MM.1S (cell line): ENCODE results near the gene POFUT2.

Experiments
- DNase-seq: peaks from one replicate; pipeline ENCODE4 v3.0.0-alpha.2; 2015
- H2AFZ ChIP-seq: fragments of 300-600 bp; sonication (generic); 2 replicates; pipeline ENCODE4 v1.6.0; 2016; ENCODE audit warnings: antibody characterized with exemption, low read length
- H3F3A ChIP-seq: fragments of 300-600 bp; sonication (generic); 2 replicates; pipeline ENCODE4 v1.6.1; 2016; ENCODE audit warnings: mild to moderate bottlenecking, antibody characterized with exemption, low read length, moderate library complexity, mixed read lengths; ENCODE audit not compliant: insufficient read depth
- H3K27ac ChIP-seq: fragments of 300-600 bp; sonication (generic); 2 replicates; pipeline ENCODE4 v1.5.1; 2016; ENCODE audit warnings: mild to moderate bottlenecking, low read length
- H3K27me3 ChIP-seq: fragments of 300-600 bp; sonication (generic); replicated peaks from 2 replicates; pipeline ENCODE4 v1.6.0; 2016; ENCODE audit warnings: low read length; ENCODE audit not compliant: insufficient read depth
- H3K36me3 ChIP-seq: fragments of 300-600 bp; sonication (generic); replicated peaks from 2 replicates; pipeline ENCODE4 v1.6.1; 2016; ENCODE audit warnings: mild to moderate bottlenecking, low read length, mixed read lengths; ENCODE audit not compliant: insufficient read depth
- H3K4me1 ChIP-seq: fragments of 300-600 bp; sonication (generic); 2 replicates; pipeline ENCODE4 v1.6.1; 2016; ENCODE audit warnings: low read length, mixed read lengths
- H3K4me2 ChIP-seq: fragments of 300-600 bp; sonication (generic); 2 replicates; pipeline ENCODE4 v1.6.0; 2016; ENCODE audit warnings: low read depth, low read length
- H3K4me3 ChIP-seq: fragments of 300-600 bp; sonication (generic); 2 replicates; pipeline ENCODE4 v1.5.1; 2016; ENCODE audit warnings: low read length, mixed read lengths
- H3K79me2 ChIP-seq: fragments of 300-600 bp; sonication (generic); 2 replicates; pipeline ENCODE4 v1.6.1; 2016; ENCODE audit warnings: mixed run types, low read length, mixed read lengths
- H3K9ac ChIP-seq: fragments of 300-600 bp; sonication (generic); 2 replicates; pipeline ENCODE4 v1.6.1; 2016; ENCODE audit warnings: low read length, mixed read lengths
- H3K9me2 ChIP-seq: fragments of 300-600 bp; sonication (generic); replicated peaks from 2 replicates; pipeline ENCODE4 v1.6.1; 2016; ENCODE audit warnings: mild to moderate bottlenecking, low read length, mixed read lengths; ENCODE audit not compliant: insufficient read depth
- H3K9me3 ChIP-seq: fragments of 300-600 bp; sonication (generic); replicated peaks from 2 replicates; pipeline ENCODE4 v1.6.1; 2016; ENCODE audit warnings: mild to moderate bottlenecking, low read length, mixed read lengths; ENCODE audit not compliant: insufficient read depth
- H4K20me1 ChIP-seq: fragments of 300-600 bp; sonication (generic); 2 replicates; pipeline ENCODE4 v1.6.1; 2016; ENCODE audit warnings: mild to moderate bottlenecking, low read length, moderate library complexity, mixed read lengths; ENCODE audit not compliant: insufficient read depth
- CTCF ChIP-seq: fragments of 300-600 bp; sonication (generic); IDR thresholded peaks from 2 replicates; pipeline ENCODE4 v1.5.1; 2016; ENCODE audit warnings: antibody characterized with exemption, low read length, mixed read lengths
- EZH2 ChIP-seq: fragments of 300-600 bp; sonication (generic); optimal IDR thresholded peaks from 2 replicates; pipeline ENCODE3; 2017; ENCODE audit warnings: low read depth, mild to moderate bottlenecking, antibody characterized with exemption, low read length, mixed read lengths
- EZH2phosphoT487 ChIP-seq: fragments of 300-600 bp; sonication (generic); IDR thresholded peaks from 2 replicates; pipeline ENCODE4 v1.6.1; 2018; ENCODE audit warnings: antibody characterized with exemption, low read length

The POFUT2 gene

GRCh38 chr21:45276596-45276995 is 11.1 kb downstream of the POFUT2 start:
- Histone ChIP-seq H3K9me2 (no peaks in the 10 kb centered on the region), H3K79me2 (no peaks in the 10 kb centered on the region), H3K9me3 (no peaks in the 10 kb centered on the region), H3K4me1 (no peaks in the 10 kb centered on the region), H3F3A (no peaks in the 10 kb centered on the region), H4K20me1 (no peaks in the 10 kb centered on the region), H3K9ac (no peak overlapping the region), H2AFZ (no peak overlapping the region), H3K27ac (no peak overlapping the region), H3K36me3 (peaks cover 3% of the 10 kb centered on the region; the same call in 1 of the 2 replicates), H3K4me2 (no peak overlapping the region), H3K4me3 (no peak overlapping the region), H3K27me3 (no peaks in the 10 kb centered on the region)
- TF ChIP-seq EZH2 (no peak), EZH2phosphoT487 (no peak), CTCF (no peak)
- DNase-seq: no peak

DNA sequence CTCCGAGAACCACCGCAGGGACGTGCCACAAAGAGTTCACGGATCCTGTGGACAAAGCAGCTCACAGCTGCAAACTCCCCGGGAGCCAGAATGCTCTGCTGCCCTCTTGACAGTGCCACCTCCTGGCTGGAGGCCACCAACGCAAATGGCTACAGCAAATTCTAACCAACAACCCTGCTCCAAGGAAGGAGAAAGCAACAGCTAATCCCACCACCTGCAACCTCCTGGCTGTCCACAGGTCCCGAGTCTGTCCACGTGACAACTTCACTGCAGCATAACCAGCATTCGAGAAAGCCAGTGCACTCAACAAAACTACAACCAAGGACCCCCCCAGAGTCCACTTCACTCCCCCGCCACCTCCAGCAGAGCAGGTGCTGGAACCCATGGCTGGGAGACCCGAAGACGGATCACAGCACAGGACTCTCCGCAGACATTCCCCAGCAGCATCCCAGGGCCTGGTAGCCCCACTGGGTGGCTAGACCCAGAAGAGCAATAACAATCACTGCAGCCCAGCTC is 17.3 kb downstream of the POFUT2 start:
- no peaks in the 10 kb centered on the region for H4K20me1 ChIP-seq
- no peaks in the 10 kb centered on the region for H3K9me3 ChIP-seq
- no peak for DNase-seq
- no peak overlapping the region for H2AFZ ChIP-seq
- H3K27ac ChIP-seq: no peak overlapping the region
- H3K36me3 ChIP-seq: peaks cover 4% of the 10 kb centered on the region
- H3K4me1 ChIP-seq: no peaks in the 10 kb centered on the region
- no peaks in the 10 kb centered on the region for H3K27me3 ChIP-seq
- no peak overlapping the region for H3K4me2 ChIP-seq
- no peak overlapping the region for H3K4me3 ChIP-seq
- no peak overlapping the region for H3K9ac ChIP-seq
- TF ChIP-seq CTCF: peak; percentile 39
- TF ChIP-seq EZH2phosphoT487: no peak
- no peak for TF ChIP-seq EZH2
- no peaks in the 10 kb centered on the region for H3F3A ChIP-seq
- no peaks in the 10 kb centered on the region for H3K9me2 ChIP-seq
- H3K79me2 ChIP-seq: no peaks in the 10 kb centered on the region

DNA sequence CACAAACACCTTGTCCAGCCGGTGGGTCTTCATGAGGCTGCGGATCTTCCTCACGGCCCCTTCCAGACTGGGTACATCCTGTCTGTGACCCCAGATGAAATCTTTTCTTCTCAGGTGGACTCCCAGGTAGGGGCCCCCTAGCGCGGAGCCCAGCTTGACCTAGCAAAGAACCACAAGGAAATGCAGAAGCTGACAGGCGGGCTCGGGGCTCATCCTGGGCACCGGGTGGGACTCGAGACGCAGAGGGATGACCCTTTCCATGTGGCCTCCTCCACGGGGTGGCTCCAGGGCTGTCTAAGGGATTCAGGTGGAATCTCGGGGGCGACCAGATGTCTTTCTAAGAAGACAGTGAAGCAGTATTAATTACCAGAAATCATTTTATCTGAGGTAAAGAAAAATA is 17.8 kb downstream of the POFUT2 start:
- Histone ChIP-seq H3K79me2 (no peaks in the 10 kb centered on the region), H4K20me1 (no peaks in the 10 kb centered on the region), H3K9me3 (no peaks in the 10 kb centered on the region), H3K9ac (no peak overlapping the region), H3F3A (no peaks in the 10 kb centered on the region), H3K27ac (no peak overlapping the region), H3K4me3 (no peak overlapping the region), H3K9me2 (no peaks in the 10 kb centered on the region), H3K4me2 (no peak overlapping the region), H3K36me3 (peaks cover 4% of the 10 kb centered on the region), H3K4me1 (no peaks in the 10 kb centered on the region), H3K27me3 (no peaks in the 10 kb centered on the region), H2AFZ (no peak overlapping the region)
- no peak for TF ChIP-seq CTCF
- no peak for TF ChIP-seq EZH2
- no peak for TF ChIP-seq EZH2phosphoT487
- DNase-seq: no peak
